HG02970 (cell line): Measurements from ENCODE around the gene MYOD1.

Source experiments
- ATAC-seq: cut with Tn5 transposase; IDR thresholded peaks from one replicate; pipeline ENCODE4 v1.9.1; 2021; ENCODE audit warnings: mild to moderate bottlenecking, moderate library complexity, moderate number of reproducible peaks; ENCODE audit not compliant: unreplicated experiment, low FRiP score

Gene MYOD1

DNA sequence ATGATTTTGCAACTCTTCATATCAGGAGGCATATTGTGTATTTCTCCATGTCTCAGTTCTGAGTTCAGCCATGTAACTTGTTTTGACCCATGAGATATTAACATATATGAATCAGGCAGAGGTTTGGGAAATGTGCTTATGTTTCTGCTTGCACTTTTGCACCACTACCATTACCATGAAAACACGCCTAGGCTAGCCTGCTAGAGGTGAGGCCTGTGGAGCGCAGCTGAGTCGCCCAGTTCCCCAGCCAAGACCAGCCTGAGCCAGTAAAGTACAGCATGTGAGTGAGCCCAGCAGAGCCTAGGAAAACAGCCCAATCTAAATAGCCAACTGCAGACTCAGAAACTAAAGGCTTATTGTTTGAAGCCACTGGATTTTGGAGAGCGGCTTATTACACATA is 18.4 kb upstream of the MYOD1 start:
- no peak for ATAC-seq

DNA sequence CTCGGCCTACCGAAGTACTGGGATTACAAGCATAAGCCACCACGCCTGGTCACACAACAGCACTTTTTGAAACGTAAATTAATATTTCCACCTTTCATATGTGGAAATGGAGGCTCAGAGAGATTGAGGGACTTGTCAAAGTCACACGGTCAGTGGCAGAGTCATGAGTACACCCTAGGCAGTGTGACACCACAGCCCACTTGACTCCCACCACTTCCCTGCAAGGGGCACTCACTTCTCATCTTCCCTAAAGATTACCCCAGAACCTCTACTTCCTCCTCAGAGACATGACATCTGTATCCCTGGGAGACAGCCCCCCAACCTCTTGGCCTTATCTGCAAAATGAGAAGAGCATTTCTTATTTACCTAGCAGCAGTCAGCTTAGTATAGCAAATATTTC is 16.5 kb upstream of the MYOD1 start:
- ATAC-seq = no peak

DNA sequence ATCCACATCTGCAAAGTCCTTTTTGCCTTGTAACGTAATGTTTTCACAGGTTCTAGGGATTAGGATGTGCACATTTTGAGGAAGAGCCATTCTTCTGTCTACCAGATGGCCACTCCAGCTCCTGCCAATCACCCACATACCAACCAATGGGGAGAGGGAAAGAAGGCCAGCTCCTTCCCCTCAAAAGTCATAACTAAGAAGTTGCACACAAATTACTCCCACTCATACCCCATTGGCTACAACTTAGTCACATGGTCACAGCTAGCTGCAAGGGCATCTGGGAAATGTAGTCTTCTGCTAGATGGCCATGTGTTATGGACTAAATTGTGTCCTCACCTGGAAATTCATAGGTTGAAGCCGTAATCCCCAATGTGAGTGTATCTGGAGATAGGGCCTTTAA is 15.4 kb upstream of the MYOD1 start:
- ATAC-seq = no peak

DNA sequence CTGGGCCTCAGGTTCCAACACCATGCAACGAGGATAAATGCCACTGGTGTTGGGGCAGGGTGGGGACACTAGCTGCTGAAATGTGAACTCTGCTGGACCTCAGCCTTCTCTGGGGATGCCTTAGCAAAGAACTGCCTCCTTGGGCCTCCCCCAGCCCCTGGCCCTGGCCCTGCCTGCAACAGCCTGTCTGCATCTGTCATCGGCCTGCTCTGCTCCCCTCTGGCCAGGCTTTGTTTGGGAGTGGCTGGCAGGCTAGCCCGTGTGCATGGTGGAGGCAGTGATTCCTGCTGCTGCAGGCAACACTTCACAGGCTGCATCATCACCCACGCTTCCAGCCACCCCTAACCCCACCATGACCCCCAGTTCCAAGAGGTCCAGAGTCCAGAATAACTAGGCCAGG is 11.5 kb upstream of the MYOD1 start:
- no peak for ATAC-seq

DNA sequence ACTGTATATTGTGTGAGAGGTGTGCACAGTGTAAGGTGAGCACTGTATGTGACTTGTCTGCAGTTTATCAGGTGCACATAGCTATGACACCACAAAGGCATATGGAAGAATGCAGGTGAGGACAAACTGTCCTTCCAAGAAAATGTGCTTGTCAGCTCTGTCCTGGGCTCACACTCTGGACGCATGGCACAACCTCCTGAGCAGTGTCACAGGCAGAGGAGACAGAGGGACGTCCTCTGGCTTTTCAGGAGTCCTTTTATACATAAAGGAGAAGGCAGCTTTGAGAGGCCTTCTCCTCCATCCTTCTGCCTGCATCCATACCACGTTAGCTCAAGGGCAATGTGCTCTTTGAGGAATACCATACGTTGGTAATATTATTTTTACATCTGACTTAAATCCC is 7.5 kb upstream of the MYOD1 start:
- ATAC-seq = no peak

DNA sequence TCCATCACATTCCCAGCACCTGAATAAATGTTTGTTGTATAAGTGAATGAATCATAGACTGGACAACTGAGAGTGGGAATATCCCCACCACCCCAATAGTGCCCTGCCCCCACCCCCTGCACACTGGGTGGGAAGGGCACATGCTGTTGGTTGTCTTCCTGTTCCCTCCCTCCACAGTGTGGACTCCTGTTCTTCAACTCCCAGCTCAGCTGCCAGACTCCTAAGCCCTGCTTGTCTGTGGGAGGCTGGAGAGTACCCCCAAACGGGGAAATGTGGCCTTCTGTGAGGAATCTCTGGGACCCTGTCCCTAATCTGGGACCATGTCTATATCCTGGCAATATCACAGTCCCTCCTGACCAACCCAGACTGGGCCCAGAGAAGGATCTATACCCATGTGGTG is 5.5 kb upstream of the MYOD1 start:
- ATAC-seq = no peak

DNA sequence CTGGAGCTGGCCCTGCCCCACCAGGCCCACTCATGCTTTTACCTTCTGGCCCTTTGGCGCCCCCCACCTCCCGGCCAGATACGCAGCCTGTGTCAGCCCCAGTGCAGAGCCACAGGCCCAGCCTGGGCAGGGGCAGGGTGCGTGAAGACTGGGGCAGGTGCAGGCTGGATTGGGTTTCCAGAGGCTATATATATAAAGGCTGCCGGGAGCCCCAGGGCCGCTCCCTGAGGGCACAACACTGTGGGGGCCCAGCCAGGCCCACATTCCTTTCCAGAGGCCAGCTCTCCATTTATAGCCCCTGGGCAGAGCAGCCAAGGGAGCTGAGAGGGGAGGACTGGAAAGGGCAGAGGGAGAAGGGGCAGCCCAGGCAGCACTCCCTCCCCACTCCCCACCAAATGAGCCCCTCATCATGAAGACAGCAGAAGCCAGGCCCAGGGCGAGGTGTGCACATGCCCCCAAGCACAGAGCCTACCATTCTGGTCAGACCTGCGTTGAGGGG is 5.0 kb upstream of the MYOD1 start:
- no peak for ATAC-seq

DNA sequence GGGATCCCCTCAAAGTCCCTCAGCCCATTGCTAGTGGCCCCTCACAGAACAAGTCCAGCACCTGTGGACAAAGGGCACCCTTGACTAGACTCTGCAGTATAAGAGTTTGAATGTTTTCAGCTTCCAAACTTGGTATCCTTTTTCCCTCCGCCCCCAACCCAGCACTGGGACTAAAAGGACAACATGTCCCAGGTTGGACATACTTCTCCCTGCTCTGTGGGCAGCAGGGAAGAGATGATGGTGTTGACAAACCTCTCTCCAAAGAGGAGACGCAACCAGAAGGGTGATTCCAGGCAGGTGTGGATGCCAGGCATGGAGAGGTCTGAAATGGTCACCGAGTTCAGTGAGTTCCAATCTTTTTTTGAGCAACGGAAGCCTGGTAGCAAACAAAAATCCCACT is 4.5 kb upstream of the MYOD1 start:
- no peak for ATAC-seq

DNA sequence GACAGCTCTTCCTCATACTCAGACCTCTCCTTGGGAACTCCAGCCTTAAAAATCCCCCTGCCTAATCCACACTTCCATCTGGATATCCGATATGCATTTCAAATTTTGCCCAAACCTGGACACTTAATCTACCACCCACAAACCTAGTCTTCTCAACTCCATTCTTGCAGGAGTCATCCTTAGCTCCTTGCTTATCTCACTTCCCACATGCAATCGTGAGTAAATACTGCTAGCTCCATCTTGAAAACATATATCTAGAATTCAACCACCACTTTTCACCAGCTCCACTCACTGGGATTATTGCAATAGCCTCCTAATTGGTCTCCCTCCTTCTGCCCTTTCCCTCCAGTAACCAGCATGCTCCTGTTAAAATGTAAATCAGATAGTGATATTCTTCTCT is 2.6 kb upstream of the MYOD1 start:
- ATAC-seq = no peak

DNA sequence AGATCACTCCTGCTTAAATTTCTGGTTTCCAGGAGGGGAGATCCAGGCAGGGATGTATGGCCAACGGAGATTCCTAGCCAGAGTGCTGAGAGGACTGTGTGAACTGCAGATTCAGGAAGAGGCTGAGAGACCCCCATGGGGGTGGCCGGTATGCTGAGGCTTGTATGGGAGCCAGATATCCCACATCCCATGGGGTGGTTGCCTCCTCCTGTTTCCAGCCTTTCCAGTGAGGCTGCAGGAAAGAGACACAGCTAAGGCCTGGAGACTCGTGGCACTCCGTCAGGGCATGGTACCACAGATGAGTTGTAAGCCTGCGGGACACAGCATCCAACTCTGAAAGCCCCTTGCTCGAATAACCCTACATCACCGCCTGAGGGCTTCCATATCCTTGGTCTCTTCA is 1.4 kb upstream of the MYOD1 start:
- no peak for ATAC-seq

DNA sequence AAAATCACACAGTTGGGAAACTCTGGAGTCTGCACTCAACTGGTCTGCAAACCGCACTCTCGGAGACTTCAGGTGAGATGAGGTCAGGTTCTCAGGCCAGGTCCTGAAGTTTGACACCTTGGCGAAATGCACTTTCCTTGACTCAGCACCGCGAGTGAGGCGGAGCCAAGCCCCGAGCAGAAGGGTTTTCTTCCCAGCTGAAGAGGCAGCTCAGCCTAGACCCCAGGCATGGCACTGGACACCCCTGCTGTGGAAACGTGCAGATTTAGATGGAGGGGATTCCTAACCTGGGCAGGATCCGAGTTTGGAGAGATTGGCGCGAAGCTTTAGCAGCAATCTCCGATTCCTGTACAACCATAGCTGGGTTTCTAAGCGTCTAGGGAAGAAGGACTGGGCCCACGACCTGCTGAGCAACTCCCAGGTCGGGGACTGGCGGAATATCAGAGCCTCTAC is 835 bp upstream of the MYOD1 start:
- no peak for ATAC-seq

DNA sequence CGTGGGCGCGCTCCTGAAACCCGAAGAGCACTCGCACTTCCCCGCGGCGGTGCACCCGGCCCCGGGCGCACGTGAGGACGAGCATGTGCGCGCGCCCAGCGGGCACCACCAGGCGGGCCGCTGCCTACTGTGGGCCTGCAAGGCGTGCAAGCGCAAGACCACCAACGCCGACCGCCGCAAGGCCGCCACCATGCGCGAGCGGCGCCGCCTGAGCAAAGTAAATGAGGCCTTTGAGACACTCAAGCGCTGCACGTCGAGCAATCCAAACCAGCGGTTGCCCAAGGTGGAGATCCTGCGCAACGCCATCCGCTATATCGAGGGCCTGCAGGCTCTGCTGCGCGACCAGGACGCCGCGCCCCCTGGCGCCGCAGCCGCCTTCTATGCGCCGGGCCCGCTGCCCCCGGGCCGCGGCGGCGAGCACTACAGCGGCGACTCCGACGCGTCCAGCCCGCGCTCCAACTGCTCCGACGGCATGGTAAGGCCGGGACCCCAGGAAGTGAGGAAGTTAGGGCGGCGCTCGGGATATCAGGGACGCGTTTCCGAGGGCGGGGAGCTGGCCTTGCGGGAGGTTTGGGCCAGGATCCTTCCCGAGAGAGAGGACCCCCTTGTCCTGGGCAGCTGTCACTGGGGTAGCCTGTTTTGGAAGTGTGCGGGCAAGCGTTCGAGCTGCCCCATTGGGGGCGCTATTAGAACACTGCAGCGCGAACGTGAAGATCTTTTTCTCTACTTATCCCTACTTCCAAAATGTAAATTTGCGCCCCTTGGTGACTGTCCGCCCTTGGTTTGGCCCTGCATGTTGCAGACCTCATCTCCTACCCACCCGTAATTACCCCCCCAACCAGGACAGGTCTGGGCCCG is 796 bp downstream of the MYOD1 start:
- ATAC-seq = no peak

DNA sequence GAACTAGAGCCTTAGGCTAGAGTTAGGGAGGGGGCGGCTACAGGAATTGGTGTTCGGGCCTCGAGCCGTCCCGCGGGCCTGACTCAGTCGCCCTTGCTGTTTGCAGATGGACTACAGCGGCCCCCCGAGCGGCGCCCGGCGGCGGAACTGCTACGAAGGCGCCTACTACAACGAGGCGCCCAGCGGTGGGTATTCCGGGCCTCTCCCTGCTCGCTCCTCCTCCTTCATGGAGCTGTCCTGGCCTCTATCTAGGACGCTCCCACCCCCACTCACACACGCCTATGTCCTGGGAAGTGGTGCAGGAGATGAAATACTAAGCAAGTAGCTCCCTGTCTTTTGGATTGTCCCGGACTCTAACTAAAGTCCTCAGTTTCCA is 1.4 kb downstream of the MYOD1 start:
- ATAC-seq = no peak

DNA sequence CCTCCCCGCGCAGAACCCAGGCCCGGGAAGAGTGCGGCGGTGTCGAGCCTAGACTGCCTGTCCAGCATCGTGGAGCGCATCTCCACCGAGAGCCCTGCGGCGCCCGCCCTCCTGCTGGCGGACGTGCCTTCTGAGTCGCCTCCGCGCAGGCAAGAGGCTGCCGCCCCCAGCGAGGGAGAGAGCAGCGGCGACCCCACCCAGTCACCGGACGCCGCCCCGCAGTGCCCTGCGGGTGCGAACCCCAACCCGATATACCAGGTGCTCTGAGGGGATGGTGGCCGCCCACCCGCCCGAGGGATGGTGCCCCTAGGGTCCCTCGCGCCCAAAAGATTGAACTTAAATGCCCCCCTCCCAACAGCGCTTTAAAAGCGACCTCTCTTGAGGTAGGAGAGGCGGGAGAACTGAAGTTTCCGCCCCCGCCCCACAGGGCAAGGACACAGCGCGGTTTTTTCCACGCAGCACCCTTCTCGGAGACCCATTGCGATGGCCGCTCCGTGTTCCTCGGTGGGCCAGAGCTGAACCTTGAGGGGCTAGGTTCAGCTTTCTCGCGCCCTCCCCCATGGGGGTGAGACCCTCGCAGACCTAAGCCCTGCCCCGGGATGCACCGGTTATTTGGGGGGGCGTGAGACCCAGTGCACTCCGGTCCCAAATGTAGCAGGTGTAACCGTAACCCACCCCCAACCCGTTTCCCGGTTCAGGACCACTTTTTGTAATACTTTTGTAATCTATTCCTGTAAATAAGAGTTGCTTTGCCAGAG is 2.0 kb downstream of the MYOD1 start:
- ATAC-seq = no peak

DNA sequence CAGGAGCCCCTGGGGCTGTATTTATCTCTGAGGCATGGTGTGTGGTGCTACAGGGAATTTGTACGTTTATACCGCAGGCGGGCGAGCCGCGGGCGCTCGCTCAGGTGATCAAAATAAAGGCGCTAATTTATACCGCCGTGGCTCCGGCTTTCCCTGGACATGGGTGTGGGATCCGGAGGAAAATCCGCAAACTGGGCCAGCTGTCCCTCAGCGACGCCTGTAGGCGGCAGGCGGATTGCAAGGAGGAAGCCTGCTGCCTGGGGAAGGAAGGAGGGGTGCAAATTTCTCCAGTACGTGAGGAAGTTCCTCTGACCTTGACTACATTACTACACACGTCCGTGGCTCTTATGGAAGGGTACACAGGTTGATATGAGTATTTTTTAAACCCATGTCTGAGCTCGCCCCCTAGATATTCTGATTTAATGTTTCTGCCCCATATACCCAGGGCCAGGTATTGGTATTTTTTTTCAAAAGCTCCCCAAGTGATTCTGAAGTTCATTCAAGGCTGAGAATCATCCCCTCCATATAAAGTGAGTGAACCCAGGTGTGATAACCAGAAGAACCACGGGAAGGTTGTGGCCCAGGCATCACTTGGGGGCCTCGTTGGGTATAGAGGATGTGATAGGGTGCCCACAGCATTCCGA is 2.8 kb downstream of the MYOD1 start:
- ATAC-seq = no peak

DNA sequence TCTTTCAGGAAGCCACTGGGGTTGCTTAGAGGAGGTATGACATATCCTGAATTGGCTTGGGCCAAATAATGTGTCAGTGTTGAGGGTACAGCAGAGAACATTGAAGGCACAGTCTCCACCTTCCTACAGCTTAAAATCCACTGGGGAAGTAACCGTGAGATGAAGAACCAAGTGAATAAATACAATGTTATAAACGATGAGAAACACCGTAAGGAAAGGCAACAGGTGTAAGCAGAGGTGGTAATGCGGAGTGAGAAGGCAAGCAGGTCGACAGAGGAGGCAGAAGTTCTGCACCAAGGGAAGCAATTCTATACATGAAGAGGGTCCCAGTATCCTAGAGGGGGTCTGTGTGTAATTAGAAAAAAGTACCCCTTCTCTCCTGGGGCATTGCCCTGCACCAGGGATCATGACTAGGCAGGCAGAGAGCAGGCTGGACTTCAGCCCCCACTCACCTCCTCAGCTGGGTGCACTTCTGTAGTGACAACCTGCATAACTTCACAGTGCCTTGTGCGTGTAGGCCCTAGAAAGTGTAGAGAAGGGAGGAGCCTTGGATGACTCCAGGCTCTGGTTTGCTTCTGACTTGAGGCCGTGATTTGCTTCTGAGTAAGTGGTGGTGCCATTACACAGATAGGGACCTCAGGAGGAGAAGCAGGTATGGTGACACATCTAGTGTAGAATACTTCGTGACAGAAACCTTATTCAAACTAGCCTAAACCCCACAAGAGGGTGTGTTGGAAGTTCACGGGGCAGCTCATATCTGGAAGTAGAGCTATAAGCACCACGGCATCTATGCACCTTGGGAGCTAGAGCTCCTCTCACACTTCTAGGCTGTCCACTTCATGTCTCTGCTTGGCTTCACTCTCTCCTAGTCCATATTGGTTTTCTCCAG is 4.9 kb downstream of the MYOD1 start:
- no peak for ATAC-seq

DNA sequence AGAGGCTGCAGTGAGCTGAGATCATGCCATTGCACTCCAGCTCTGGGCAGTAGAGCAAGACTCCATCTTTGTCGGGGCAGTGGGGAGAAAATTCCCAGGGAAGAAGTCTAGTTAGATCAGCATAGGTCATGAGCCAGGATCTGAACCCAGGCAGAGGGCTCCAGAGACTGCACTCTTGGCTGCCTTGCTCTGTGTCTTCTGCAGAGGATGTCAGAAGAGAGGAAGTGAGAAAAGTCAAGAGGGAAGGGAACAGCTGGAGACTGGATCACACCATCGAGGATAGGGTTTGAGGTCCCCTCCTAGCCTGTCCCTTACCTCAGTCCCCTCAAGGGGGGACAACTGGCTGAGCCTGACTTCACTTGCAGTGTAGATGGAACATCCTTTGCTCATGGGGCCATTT is 5.8 kb downstream of the MYOD1 start:
- ATAC-seq = no peak

DNA sequence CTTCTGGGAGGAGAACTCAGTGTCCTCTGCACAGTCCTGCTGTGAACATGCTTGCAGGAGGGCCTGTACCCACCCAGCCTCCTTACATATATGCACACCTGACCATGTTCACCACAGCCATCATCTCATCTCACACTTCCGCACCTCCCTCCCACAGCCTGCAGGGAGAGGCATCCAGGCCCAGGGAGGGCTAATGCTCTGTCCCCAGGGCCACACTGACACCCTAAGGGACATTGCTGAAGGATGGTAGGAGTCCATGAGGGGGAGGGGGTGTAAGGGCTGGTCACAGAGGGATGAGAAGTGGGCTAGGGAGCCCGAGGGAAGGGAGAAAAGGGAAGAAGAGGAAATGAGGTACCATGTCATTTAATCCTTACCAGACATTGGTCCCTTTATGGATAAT is 10.8 kb downstream of the MYOD1 start:
- ATAC-seq = no peak

DNA sequence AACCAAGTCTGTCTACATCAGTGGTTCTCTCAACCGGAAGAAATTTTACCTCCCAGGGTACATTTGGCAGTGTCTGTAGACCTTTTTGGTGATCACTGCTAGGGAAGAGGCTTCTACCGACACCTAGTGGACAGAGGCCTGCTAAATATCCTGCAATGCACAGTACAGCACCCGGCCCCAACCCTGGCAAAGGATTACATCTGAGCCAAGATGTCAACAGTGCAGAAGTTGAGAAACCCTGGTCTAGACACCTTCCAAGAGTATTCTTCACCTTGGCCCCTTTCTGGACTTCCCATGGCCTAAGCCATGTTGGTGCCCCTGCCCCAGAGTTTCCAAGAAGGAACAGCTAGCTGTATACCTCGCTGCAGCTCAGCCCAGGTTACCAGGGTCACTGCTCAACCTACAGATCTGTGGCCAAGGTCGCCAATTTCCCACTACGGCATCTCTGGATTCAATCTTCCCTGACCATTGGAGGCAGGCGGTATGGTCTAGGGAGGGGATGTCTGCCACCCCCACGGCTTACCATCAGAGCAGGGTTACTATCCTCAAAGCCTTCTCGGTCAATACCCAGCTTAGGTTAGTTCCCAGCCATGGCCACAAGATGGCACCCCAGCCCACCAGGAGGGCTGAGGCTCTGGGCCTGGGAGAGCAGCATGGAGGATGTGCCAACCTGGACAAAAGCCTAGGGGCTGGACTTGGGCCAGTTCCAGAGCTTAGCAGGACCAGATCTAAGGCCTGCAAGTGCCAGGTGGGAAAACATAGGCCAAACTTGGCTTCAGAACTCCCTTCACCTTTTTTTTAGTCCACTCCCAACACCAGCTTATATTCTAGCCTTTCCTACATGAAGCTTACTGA is 11.5 kb downstream of the MYOD1 start:
- peak; percentile 68 for ATAC-seq
